HG02840 (cell line): ENCODE data around the gene CRX.
"Not testable (repeated sequence)": the region's sequence is repeated elsewhere in the genome, so short reads cannot be mapped to it uniquely, and the experiment has no call there.

Source experiments
- ATAC-seq: cut with Tn5 transposase; IDR thresholded peaks from one replicate; pipeline ENCODE4 v1.9.1; 2021; ENCODE audit warnings: mild to moderate bottlenecking, moderate library complexity, moderate number of reproducible peaks; ENCODE audit not compliant: unreplicated experiment, low FRiP score

The CRX gene

GRCh38 chr19:47821460-47822020 is at the start of gene CRX:
Gene CRX (plus strand): TSS chr19:47821937. CDS start chr19:47834444, 12,507 bp downstream.
- ATAC-seq = no peak

GRCh38 chr19:47776568-47776967 is 45.2 kb upstream of the CRX start:
- no peak for ATAC-seq

- not testable (repeated sequence) for ATAC-seq
Measured at GRCh38 chr19:47777245-47778048, 44.3 kb upstream of the CRX start.

DNA sequence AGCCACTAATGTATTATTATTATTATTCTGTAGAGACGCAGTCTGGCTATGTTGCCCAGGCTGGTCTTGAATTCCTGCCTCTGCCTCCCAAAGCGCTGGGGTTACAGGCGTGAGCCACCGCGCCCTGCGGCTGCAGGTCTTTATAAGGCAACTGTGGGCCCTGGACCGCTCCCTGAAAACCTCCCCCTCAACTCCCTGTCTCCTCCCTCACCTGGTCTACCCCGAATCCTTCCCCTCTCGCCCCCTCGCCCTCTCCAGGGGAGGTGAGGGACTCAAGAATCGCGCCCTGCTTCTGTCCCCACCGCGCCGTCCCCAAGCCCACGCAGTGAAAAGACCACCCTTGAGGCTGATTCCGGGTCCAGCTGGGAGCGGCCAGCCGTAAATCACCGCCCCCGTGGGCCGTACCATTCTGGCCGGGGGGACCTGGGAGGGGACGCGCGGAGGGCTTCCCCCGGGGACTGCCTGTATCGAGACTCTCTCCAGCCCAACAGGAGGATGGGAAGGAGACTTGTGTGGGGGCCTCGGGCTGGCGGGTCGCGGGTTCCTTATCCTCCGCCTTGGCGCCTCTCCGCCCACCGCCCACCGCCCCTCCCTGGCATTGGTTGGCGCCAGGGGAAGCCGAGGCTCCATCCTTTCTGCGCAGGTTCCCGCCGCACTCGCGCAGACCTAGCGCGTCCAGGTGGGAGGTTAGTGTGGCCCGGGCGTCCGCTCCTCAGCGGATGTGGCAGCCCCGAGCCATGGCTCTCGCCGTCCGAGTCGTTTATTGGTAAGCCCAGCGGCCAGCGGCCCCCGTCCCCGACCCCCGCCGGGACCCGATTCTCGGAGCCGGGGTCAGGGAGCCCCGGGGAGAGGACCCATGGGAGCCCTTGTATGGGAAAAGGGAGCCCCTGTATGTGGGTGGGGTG is 43.4 kb upstream of the CRX start, which contains the start of gene SELENOW:
SELENOW (plus strand) TSS at position 655 of the 905 bp plus-strand sequence; CDS start at position 738, 83 bp downstream.
- peak; percentile 74 for ATAC-seq

- ATAC-seq = peak; percentile 17
Measured at GRCh38 chr19:47778954-47779351, 42.8 kb upstream of the CRX start.

GRCh38 chr19:47779524-47780214 is 42.1 kb upstream of the CRX start:
- ATAC-seq = no peak

DNA sequence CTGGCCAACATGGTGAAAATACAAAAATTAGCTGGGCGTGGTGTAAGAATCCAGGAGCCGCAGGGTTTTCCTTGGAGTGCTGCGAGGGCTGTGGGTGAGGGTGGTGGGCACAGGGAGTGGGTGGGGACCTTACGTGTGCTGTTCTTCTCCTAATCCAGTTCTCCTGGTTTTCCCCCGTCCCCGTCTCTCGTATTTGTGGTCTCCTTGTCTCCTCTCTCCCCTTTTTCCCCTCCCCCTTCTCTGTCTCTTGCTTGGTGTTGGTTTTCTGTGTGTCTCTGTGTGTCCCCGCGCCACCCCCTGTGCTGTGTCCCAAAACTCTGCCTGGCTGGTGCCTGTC is 41.6 kb upstream of the CRX start:
- ATAC-seq = no peak

DNA sequence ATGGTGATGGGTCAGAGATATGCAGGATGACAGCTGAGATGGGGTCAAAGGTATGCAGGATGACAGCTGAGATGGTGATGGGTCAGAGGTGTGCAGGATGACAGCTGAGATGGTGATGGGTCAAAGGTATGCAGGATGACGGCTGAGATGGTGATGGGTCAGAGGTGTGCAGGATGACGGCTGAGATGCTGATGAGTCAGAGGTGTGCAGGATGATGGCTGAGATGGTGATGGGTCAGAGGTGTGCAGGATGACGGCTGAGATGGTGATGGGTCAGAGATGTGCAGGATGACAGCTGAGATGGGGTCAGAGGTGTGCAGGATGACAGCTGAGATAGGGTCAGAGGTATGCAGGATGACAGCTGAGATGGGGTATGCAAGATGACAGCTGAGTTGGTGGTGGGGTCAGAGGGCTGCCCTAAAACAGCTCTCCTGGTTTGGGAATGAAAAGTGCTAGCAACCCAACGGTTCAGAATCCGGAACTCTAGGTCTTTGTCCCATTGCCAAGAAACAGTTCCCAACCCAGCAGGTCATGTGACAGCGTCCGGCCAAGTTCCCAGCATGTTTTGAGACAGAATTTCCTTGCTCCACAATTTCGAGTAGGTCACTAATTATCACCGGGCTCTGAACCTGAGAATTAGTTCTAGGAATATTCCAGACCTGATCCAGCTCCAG is 40.0 kb upstream of the CRX start:
- ATAC-seq = no peak

GRCh38 chr19:47786566-47786965 is 35.2 kb upstream of the CRX start:
- ATAC-seq = no peak

- ATAC-seq = not testable (repeated sequence)
Measured at GRCh38 chr19:47787307-47787706, 34.4 kb upstream of the CRX start.

DNA sequence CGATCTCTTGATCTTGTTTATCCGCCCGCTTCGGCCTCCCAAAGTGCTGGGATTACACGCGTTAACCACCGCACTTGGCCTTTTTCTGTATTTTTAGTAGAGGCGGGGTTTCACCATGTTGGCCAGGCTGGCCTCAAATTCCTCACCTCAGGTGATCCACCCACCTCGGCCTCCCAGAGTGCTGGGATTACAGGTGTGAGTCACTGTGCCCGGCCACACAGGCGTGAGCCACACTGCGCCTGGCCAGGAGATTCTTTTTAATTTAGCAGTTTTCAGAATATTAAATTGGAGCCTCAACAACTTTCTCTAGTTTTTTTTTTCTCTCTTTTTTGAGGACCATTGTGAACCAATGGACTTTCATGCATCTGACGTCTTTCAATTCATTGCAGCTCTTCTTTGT is 31.9 kb upstream of the CRX start:
- ATAC-seq = not testable (repeated sequence)

GRCh38 chr19:47790398-47790814 is 31.3 kb upstream of the CRX start:
- no peak for ATAC-seq

- ATAC-seq = no peak
Measured at GRCh38 chr19:47792616-47793015, 29.1 kb upstream of the CRX start.

DNA sequence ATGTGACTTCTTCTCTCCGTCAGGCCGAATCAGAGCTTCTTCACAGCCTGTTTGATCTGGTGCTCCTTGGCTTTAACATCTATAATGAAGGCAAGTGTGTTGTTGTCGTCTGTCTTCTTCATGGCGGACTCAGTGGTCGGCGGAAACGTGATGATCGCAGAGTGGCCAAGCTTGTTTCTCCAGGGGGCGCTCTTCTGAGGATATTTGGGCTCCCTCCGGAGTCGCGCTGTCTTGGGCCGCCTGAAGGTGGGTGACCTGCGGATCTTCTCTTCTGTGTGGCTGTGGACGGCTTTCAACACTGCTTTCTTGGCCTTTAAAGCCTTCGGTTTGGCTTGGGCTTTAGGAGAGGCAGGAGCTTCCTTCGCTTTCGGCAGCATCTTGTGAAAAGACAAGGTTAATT is 27.2 kb upstream of the CRX start:
- no peak for ATAC-seq

DNA sequence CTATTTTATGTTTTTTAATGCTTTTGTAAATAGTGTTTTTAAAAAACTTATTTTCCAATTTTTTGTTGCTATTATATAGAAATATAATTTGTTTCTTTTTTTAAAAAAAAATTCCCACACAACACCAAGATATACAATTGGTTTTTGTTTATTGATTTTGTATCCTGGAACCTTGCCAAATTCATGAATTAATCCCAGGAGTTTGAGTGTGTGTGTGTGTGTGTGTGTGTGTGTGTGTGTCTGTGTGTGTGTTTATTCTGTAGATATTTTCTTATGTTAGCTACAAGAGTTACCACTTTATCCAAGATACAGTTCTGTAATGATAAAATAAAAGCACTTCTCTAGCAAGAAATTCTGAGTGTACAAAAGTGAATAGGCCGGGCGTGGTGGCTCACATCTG is 25.0 kb upstream of the CRX start:
- no peak for ATAC-seq

GRCh38 chr19:47797996-47798903 is 23.5 kb upstream of the CRX start:
- no peak for ATAC-seq

- no peak for ATAC-seq
Measured at GRCh38 chr19:47798904-47799266, 22.9 kb upstream of the CRX start.

DNA sequence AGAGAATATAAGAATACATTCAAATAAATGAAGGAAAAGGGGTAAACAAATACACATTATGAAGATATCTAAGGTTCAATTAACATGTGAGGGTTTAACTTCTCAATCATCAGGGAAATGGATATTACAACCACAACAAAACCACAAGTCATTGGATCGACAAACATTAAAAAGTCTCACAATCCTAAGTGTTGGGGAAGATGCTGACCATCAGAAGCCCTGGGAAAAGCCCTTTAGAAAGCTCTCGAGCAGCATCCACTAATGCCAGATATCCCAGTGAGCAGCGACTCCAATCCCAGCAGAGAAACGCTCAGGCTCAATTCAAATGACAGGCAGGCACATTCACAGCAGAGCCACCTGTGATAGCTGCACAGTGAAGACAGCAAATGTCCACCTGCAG is 20.5 kb upstream of the CRX start:
- no peak for ATAC-seq

GRCh38 chr19:47802521-47803043 is 19.2 kb upstream of the CRX start:
- no peak for ATAC-seq
